ENCODE data around the gene RASAL1.

RASAL1 gene

GRCh38 chr12:113057565-113058485 lies 77.7 kb downstream of the RASAL1 start:
- DNase-seq (ENCODE audit: low read depth), result no peak

GRCh38 chr12:113056631-113057488 lies 78.7 kb downstream of the RASAL1 start, which contains the start of gene DTX1:
DTX1 (plus strand) TSS chr12:113056730; CDS start chr12:113058193, 1,463 bp downstream.
- DNase-seq (ENCODE audit: low read depth), result peak; percentile 11

DNA sequence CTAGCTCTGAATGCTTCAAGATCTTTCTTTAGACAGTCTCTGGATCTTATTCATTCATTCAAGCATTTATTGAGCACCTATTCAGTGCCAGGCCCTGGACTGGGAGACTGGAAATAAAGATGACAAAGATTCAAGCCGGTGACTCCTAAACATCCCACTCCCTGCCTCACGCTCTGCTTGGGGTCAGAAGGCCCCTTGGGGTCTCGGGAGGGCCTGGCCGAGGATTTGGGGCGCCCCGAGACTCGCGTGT lies 79.3 kb downstream of the RASAL1 start:
- no peak for DNase-seq (ENCODE audit: low read depth)

GRCh38 chr12:113055594-113056380 lies 79.8 kb downstream of the RASAL1 start:
- no peak for DNase-seq (ENCODE audit: low read depth)

DNA sequence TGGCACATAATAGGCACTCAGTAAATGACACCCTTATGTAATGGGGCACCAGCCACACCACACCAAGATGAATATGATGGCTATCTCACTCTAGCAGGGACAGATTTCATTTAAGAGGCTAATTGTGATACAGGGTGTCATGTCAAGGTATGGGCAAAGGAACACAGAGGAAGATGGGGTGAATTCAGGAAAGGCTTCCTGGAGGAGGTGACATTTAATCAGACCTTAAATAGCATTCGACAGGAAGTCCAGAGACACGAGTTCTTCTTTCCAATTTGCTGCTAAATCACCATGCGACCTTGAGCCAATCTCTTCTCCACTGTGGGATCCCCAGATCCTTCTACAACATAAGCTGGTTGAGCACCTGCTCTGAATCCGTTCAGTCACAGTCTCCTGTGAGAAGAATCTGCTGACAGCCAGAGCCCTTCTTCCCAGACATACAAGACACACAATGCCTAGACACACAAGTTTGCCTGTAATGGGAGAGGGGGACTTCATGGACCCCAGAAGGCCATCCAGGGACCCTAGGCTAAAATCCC lies 80.5 kb downstream of the RASAL1 start:
- DNase-seq (ENCODE audit: low read depth), result no peak

DNA sequence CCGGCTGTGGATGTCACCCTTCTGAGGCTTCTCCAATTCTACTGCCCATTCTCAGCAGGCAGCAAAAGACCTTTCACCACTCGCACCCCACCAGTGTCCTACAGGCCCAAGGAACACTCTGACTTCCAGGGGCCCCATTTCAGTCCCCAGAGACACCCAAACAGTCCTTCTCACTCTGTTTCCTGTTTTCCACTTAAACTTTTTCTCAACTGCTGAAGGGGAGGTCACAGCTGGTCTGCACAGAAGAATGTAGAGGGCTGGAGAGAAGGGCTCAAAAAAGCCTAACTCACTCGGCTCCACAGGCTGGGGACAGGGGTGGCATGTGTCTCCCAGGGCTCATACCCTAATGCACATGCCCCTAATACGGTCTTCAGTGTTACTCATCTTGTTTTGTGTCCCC lies 83.2 kb downstream of the RASAL1 start:
- no peak for DNase-seq (ENCODE audit: low read depth)

DNA sequence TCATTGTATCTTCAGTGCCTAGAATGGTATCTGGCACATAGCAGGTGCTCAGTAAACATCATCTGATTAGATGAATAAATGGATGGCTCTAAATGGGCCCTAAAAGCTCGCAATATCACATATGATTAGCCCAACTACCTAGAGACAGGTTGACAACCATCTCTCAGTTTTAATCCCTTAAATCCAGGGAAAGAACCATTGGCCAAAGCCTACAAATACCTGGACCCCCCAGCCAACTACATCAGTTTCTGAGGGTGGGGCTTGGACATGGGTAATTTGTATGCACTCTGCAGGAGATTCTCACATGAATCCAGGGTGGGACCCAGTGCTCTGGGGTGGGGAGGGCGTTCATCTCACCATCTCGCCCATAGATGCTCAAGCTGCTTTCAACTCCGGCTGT lies 83.8 kb downstream of the RASAL1 start:
- no peak for DNase-seq (ENCODE audit: low read depth)

DNA sequence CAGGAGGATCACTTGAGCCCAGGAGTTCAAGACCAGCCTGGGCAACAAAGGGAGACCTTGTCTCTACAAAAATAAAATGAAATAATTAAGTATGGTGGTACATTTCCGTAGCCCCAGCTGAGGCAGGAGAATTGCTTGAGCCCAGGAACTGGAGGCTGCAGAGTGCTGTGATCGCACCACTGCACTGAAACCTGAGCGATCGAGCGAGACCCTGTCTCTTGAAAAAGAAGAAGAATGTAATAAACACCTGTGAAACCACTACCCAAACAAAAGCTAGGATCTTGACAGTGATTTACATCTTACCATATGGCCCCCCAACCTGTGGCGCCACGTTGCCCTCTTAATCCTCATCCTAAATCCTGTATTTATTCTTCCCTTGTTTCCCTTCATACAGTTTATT lies 84.8 kb downstream of the RASAL1 start:
- no peak for DNase-seq (ENCODE audit: low read depth)

DNA sequence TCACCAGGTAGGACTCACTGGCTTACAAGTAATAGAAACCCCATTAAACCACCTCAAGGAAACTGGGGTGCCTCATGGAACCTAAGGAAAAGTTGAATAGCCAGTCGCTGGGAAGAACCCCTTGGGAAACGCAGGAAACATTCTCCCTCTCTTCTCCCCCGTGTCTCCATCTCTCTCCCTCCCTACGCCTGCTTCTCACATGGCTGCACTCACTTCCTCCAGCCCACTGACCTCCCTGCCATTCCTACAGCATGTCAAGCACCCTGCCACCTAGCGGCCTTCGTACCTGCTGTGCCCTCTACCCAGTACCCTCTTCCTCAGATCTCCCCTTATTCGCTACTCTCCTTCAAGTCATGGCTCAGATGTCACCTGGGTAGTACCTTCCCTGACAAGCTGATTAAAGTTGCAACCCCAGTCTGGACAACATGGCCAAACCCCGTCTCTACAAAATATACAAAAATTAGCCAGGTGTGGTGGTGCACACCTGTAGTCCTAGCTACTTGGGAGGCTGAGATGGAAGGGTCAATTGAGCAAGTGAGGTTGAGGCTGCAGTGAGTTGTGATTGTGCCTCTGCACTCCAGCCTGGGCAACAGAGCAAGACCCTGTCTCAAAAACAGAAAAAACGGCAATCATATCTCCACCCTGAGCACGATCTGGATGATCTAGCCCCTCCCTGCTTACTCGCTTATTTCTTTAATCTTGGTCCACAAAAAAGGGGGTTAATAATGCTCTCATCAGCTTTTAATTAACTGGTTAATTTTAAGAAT lies 85.4 kb downstream of the RASAL1 start:
- no peak for DNase-seq (ENCODE audit: low read depth)

Measured in T-helper 22 cell (primary cell).